HEK293T (cell line): Measurements from ENCODE around the gene VANGL1.

ENCODE experiments used
- BHLHE40 ChIP-seq: fragments of 450-650 bp; IDR thresholded peaks from 2 replicates; pipeline ENCODE4 v1.6.1; 2016; ENCODE audit warnings: mild to moderate bottlenecking, moderate library complexity, borderline replicate concordance
- CTBP1 ChIP-seq: fragments of 450-650 bp; IDR thresholded peaks from 2 replicates; pipeline ENCODE4 v1.6.1; 2016; ENCODE audit warnings: borderline replicate concordance
- ELF4 ChIP-seq: fragments of 450-650 bp; IDR thresholded peaks from 2 replicates; pipeline ENCODE4 v1.6.1; 2017; ENCODE audit warnings: antibody characterized with exemption
- FOXA1 ChIP-seq: fragments of 450-650 bp; IDR thresholded peaks from 2 replicates; pipeline ENCODE4 v1.6.1; 2016; ENCODE audit warnings: mild to moderate bottlenecking
- PKNOX1 ChIP-seq: fragments of 450-650 bp; IDR thresholded peaks from 2 replicates; pipeline ENCODE4 v1.6.1; 2016
- SP1 ChIP-seq: fragments of 450-650 bp; IDR thresholded peaks from 2 replicates; pipeline ENCODE4 v1.6.1; 2017
- SUZ12 ChIP-seq: fragments of 450-650 bp; IDR thresholded peaks from 2 replicates; pipeline ENCODE4 v1.6.1; 2016; ENCODE audit warnings: mild to moderate bottlenecking

GRCh38 chr1:115725600-115725999 is 83.8 kb downstream of the VANGL1 start:
- no peak for TF ChIP-seq FOXA1
- TF ChIP-seq ELF4 = no peak
- TF ChIP-seq SP1 = no peak
- no peak for TF ChIP-seq SUZ12
- no peak for TF ChIP-seq PKNOX1
- TF ChIP-seq CTBP1 = no peak
- no peak for TF ChIP-seq BHLHE40
